Natural killer cell (primary cell): ENCODE measurements around the gene RASGRF2. TPM values are rescaled to one million over a fixed set of nuclear protein-coding genes. Genes with fewer than 3 reads are reported as not detected.

Experiments
- ATAC-seq, 3 donors: fragments of 150-1000 bp in 2 of 3; fragments of 200-7000 bp in 1 of 3; cut with Tn5 transposase; 1 replicate in 1 of 3; 2 replicates in 2 of 3; pipeline ENCODE4 v1.10.0; 2021; ENCODE audit warnings: mild to moderate bottlenecking in 2 of 3, moderate library complexity in 2 of 3
- DNase-seq, 2 donors: peaks; one replicate each; pipeline versions ENCODE4 v3.0.0 to v3.0.0-alpha.2; 2013 to 2021; ENCODE audit warnings: mixed read lengths in 1 of 2
- H3K27ac ChIP-seq: one replicate; pipeline ENCODE4 v1.5.1; 2013; ENCODE audit warnings: mild to moderate bottlenecking, low read length
- H3K27me3 ChIP-seq: one replicate; pipeline ENCODE4 v1.6.1; 2013; ENCODE audit warnings: low read length; ENCODE audit not compliant: control insufficient read depth, insufficient read depth
- H3K36me3 ChIP-seq: one replicate; pipeline ENCODE4 v1.6.1; 2013; ENCODE audit warnings: low read length; ENCODE audit not compliant: control insufficient read depth, insufficient read depth
- H3K4me1 ChIP-seq: one replicate; pipeline ENCODE4 v1.6.1; 2013; ENCODE audit warnings: low read length; ENCODE audit not compliant: control insufficient read depth, insufficient read depth
- H3K4me3 ChIP-seq: one replicate; pipeline ENCODE4 v1.5.1; 2013; ENCODE audit warnings: low read length
- H3K9me3 ChIP-seq: one replicate; pipeline ENCODE4 v1.6.1; 2013; ENCODE audit warnings: low read length; ENCODE audit not compliant: control insufficient read depth, insufficient read depth
- H3K27ac Mint-ChIP-seq, 2 donors: one replicate each; pipeline ENCODE4 v1.8.0; 2022; ENCODE audit warnings: mild to moderate bottlenecking in 2 of 2, mixed read lengths in 2 of 2, moderate library complexity in 1 of 2
- H3K27me3 Mint-ChIP-seq, 2 donors: one replicate each; pipeline ENCODE4 v1.8.0; 2022; ENCODE audit warnings: low read depth in 2 of 2, mixed read lengths in 2 of 2
- H3K36me3 Mint-ChIP-seq: one replicate; pipeline ENCODE4 v1.8.0; 2022; ENCODE audit warnings: mixed read lengths
- H3K4me1 Mint-ChIP-seq, 2 donors: one replicate each; pipeline ENCODE4 v1.8.0; 2022; ENCODE audit warnings: mixed read lengths in 2 of 2
- H3K4me3 Mint-ChIP-seq: one replicate; pipeline ENCODE4 v1.8.0; 2022; ENCODE audit warnings: mild to moderate bottlenecking, moderate library complexity, mixed read lengths
- H3K9me3 Mint-ChIP-seq, 2 donors: one replicate each; pipeline ENCODE4 v1.8.0; 2022; ENCODE audit warnings: mixed read lengths in 2 of 2
- CTCF ChIP-seq: fragments of 200-600 bp; IDR thresholded peaks from one replicate; pipeline ENCODE4 v1.8.0; 2022; ENCODE audit warnings: antibody characterized with exemption
- WGBS: methylation state at CpG from one replicate; pipeline ENCODE4 v1.1.7; 2013; ENCODE audit warnings: missing lambda C conversion rate; ENCODE audit not compliant: insufficient coverage; 5-methylcytosine and 5-hydroxymethylcytosine counted together
- intact Hi-C: fragments of 100-400 bp; cut with micrococcal nuclease; formaldehyde crosslinking; loops from one replicate; pipeline ENCODE4 v1.14.2; 2022
- total RNA-seq, 4 donors: library from RNA; stranded (reverse); fragments of 120-200 nt in 1 of 4; gene quantifications; one replicate each; pipeline versions ENCODE4 v1.2.3 to v1.2.4, GENCODE V29; 2013 to 2022

The RASGRF2 gene
- total RNA-seq, 3 donors from 2014 or later (not counting 1 experiment from before 2014, with no cell fraction given) = 5.6 to 10.1 (median 6.1) TPM

GRCh38 chr5:81167544-81167943 is 207.4 kb downstream of the RASGRF2 start:
- Histone ChIP-seq H3K4me1 (no peaks in the 10 kb centered on the region), H3K27ac (no peak overlapping the region), H3K36me3 (no peaks in the 10 kb centered on the region), H3K4me3 (no peak overlapping the region), H3K27me3 (no peaks in the 10 kb centered on the region), H3K9me3 (no peaks in the 10 kb centered on the region)
- Mint-ChIP-seq H3K9me3 (no peaks in the 10 kb centered on the region), H3K27ac (no peak overlapping the region), H3K27me3 (peaks cover 0 to 11% of the 10 kb centered on the region in 2 donors), H3K36me3 (no peaks in the 10 kb centered on the region), H3K4me1 (peaks cover 0 to 7% of the 10 kb centered on the region in 2 donors), H3K4me3 (no peak overlapping the region)
- no peak for TF ChIP-seq CTCF
- 74% methylated on average over 8 of the region's 8 CpGs for whole genome bisulfite sequencing
- no peak for DNase-seq
- no peak for ATAC-seq
- intact Hi-C loops = no loop called here

GRCh38 chr5:81169924-81170323 is 209.8 kb downstream of the RASGRF2 start:
- TF ChIP-seq CTCF = no peak
- WGBS = 85% methylated on average over 2 of the region's 2 CpGs
- Histone ChIP-seq H3K27me3 (no peaks in the 10 kb centered on the region), H3K27ac (no peak overlapping the region), H3K4me3 (no peak overlapping the region), H3K4me1 (no peaks in the 10 kb centered on the region), H3K9me3 (no peaks in the 10 kb centered on the region), H3K36me3 (no peaks in the 10 kb centered on the region)
- intact Hi-C loops = no loop called here
- Mint-ChIP-seq H3K4me3 (no peak overlapping the region), H3K27me3 (peaks cover 0 to 15% of the 10 kb centered on the region in 2 donors), H3K27ac (no peak overlapping the region), H3K9me3 (no peaks in the 10 kb centered on the region), H3K4me1 (no peaks in the 10 kb centered on the region), H3K36me3 (no peaks in the 10 kb centered on the region)
- no peak for DNase-seq
- no peak for ATAC-seq

- DNase-seq = no peak
- no peaks in the 10 kb centered on the region for H3K36me3 ChIP-seq
- no peaks in the 10 kb centered on the region for H3K9me3 ChIP-seq
- Mint-ChIP-seq H3K27me3 (peaks cover 0 to 15% of the 10 kb centered on the region in 2 donors), H3K4me1 (no peaks in the 10 kb centered on the region), H3K27ac (no peak overlapping the region), H3K36me3 (no peaks in the 10 kb centered on the region), H3K9me3 (no peaks in the 10 kb centered on the region), H3K4me3 (no peak overlapping the region)
- no peak overlapping the region for H3K27ac ChIP-seq
- ATAC-seq = no peak
- H3K27me3 ChIP-seq = no peaks in the 10 kb centered on the region
- WGBS = 88% methylated on average over 4 of the region's 4 CpGs
- no peaks in the 10 kb centered on the region for H3K4me1 ChIP-seq
- intact Hi-C loops = no loop called here
- no peak for TF ChIP-seq CTCF
- H3K4me3 ChIP-seq = no peak overlapping the region
These were observed 211.6 kb downstream of the RASGRF2 start for GRCh38 chr5:81171769-81172168.

GRCh38 chr5:81172710-81173109 is 212.5 kb downstream of the RASGRF2 start:
- DNase-seq (no peak), ATAC-seq (no peak)
- Histone ChIP-seq H3K36me3 (no peaks in the 10 kb centered on the region), H3K4me1 (no peaks in the 10 kb centered on the region), H3K9me3 (no peaks in the 10 kb centered on the region), H3K4me3 (no peak overlapping the region), H3K27ac (no peak overlapping the region), H3K27me3 (no peaks in the 10 kb centered on the region)
- peaks cover 0 to 15% of the 10 kb centered on the region in 2 donors for H3K27me3 Mint-ChIP-seq
- H3K27ac Mint-ChIP-seq = no peak overlapping the region
- H3K4me3 Mint-ChIP-seq = no peak overlapping the region
- TF ChIP-seq CTCF = no peak
- H3K9me3 Mint-ChIP-seq = no peaks in the 10 kb centered on the region
- H3K36me3 Mint-ChIP-seq = no peaks in the 10 kb centered on the region
- intact Hi-C loops = no loop called here
- 84% methylated on average over 3 of the region's 3 CpGs for WGBS
- H3K4me1 Mint-ChIP-seq = no peaks in the 10 kb centered on the region
